ENCODE measurements around the gene RBP2.

The RBP2 gene

DNA sequence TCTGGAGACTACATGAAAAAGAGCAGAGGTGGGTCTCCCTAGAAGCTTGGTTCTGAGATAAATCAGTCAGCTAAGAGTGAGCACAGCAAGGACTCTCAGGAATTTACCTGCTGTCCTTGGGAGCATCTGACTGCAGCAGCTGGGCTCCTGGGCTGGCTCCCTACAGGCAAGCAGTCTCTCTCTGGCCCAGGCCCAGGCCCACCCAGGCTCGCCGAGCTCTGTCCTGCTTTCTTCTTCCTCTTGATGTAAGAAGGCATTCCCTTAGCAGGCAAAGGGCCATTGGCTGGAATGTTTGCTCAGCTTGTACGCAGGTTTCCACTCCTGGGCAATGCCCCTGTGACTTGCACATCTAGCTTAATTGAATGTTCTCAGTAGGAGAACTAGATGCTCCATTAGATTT is 4.3 kb upstream of the RBP2 start:
- no peak for DNase-seq

DNA sequence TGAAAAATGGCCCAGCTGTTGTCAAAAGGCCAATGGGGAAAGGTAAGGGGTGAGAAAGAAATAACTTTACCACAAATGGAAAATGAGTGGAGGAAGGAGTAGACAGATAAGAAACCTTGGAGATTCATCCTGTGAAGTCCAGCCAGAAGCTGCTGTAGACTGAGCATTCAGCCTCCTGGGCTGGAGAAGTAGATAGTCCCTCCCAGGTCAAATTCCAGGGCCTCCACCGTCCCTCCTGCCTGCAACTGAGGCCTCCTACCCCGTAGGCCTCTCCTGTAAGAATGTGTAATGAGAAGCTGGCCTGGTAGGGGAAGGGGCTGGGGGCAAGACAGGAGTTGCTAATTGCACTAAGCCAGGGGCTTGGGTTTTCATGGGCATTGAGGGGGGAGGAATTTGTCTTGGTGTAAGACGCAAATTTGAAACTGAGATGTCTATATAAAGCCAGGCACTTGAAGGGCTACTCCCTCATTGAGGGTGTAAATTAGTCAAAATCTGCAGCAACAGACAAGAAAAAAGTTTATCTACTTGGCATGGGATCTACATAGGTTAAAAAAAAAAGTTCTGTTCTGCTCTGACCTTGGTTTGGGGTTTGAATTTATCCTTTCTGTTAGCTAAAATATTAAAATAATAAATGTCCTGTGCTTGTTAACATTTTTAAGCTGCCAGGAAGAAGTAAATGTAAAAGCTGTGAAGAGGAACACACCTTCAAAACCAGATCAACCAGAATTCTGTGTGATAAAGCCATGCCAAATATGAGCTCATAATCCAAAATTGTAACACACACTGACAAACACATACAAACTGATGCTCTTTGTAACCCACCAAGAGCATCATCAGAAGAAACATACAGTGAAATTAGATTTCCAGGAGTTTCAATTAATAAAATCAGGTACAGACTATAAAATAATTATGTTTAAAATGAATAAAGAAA is 1.7 kb upstream of the RBP2 start:
- no peak for DNase-seq

DNA sequence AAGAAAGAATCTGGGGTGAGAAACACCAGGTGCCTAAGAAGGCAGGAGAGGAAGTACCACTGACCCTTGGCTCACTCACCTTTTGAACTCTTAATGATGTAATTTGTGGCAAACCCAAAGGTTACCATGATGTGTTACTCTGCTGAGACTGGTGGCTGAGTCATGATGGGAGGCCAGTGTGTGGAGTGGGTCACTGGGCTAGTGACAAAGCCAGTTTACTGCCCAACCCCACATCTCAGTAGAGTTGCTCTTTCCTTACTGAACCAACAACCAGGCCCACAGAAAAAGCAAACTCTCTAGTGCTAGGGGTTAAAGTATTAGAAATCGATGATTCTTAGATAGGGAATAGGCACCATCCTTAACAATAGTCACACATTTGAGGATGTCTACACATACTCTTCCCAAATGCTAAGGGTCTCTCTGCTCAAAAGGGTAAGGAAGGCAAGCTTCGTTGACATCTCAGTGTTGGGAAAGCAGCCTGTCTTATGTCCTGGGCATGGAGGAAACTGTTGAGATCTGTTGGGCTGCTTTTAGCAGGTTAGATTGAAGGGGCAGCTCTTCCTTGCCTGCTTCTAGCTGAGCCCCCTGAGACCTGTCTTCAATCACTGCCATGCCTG is 3.1 kb downstream of the RBP2 start:
- DNase-seq = no peak

DNA sequence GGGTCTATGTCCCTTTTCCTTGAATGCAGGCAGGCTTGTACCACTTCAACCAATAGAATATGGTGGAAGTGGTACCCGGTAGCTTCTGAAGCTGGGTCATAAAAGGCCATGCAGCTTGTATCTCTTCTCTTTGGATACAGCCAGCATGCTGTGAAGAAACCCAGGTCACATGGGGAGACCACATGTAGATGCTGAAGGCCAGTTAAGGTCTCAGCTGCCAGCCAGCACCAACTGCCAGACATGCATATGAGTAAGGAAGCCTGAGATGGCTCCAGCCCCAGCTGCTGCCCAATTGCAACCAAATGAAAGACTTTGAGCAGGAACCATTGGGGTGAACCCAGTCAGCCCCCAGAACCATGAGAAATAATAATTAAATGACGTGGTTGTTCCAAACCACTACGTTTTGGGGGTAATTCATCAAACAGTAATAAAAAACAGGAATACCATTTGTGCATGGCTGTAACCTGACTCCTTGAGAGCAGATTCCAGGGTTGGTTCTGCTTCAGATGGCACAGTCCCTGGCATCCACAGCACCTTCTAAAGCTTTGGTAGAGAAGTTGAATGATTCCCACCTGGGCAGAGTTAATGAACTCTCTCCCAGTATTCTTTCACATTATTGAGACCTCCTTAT is 3.8 kb downstream of the RBP2 start:
- no peak for DNase-seq

DNA sequence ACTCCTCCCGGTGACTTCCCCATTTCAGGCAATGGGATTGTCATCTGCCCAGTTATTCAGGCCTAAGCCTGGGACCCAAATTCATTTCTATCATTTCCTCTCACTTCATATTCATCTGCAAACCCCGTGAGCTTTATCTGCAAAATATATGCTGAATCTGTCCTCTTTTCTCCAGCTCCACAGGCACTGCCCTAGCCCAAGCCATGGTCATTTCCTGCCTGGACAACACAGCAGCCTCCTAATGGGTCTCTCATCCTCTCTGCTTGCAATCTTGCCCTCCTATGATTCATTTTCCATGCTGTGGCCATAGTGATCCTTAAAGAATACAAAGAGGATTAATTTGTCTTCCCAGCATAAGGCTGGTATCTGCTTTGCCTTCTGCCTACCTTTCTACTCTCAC is 6.1 kb downstream of the RBP2 start:
- DNase-seq = no peak

DNA sequence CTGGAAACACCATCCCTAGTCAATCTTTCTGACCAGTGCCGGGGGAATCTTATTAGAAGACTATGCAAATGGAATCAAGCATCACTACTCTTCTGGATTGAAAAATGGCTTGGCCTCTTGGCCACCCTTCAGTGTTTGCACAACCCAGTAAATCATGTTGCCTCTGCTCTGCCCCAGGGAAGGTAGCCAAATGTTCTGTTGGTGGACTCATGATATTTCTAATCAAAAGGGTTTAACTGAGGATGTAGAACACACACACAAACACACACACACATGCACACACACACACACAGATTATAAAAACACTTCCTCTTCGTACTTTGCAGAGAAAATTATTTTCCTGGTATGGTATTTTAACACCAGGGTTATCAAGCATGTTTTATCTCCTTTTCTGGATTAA is 7.9 kb downstream of the RBP2 start:
- no peak for DNase-seq

DNA sequence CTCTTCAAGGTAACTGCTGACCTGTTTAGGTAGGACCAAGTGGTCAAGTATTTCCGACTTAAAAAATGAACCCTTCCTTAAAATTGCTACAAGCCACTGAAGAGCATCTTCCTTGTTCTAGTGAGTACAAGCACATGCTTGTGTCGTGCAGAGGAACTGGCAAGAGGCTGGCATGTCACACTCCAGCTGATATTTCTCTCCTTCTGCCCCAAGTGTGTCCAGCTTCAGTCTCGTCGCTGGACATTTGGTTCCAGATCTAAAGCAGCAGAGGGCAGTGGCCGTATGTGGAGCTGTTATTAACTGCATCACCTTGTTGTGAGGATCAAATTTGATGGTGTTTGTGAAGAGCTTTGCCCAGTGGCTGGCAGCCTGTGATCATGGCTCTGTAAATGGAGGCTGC is 10.0 kb downstream of the RBP2 start:
- DNase-seq = no peak

DNA sequence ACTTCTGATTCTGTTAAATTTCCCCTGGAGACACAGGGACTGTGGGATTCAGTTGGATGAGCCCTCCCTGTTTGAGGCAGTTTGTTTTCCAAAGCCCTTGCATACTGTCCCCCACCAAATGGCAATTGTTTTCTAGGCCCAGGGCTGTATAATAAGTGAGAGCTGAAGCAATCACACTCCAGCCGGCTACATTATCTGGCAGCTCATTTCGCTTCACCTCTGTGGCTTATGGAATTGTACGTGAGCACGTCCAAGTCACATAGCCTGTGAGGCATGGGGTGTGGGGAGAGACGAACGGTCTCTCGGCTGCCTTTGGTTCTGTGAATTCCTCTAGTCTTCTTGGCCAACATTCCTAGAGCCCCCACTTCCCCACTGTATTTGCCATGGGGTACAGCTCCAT is 10.7 kb downstream of the RBP2 start:
- no peak for DNase-seq

DNA sequence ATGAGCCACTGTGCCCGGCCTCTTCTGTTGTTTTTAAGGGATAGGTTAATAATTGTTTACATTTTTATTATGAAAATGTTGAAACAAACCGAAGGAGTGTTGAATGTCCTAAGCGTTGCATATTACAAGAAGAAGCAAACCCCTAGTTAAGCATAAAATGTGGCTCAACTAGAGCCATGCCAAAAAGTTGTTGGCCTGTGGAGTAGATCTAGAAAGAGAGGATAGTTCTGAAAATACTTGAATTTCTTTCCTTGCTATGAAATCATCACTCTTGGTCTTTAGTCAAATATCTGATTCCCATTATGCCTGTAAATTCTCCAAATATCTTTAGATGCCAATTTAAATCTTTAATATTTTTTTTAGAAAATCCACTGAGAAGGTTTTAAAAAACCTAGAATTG is 12.8 kb downstream of the RBP2 start:
- no peak for DNase-seq

DNA sequence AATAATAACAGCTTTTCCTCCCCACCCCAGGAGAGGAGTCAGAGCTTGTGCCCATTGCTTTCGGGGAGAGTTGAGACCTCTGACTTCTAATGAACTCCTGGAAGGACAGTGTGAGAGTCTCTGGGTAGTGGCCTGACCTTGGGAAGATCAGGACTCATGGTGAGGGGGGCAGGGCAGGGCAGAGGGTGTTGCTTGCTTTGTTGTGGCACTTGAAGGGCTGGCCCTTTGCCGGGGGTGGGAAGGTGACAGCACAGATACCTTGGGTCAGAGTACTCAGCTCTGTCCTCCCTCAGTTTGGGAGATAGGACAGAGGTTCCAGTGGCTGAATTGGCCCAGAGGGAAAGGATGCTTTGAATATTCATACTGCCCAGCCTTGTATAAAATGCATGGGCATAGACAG is 15.8 kb downstream of the RBP2 start:
- no peak for DNase-seq

DNA sequence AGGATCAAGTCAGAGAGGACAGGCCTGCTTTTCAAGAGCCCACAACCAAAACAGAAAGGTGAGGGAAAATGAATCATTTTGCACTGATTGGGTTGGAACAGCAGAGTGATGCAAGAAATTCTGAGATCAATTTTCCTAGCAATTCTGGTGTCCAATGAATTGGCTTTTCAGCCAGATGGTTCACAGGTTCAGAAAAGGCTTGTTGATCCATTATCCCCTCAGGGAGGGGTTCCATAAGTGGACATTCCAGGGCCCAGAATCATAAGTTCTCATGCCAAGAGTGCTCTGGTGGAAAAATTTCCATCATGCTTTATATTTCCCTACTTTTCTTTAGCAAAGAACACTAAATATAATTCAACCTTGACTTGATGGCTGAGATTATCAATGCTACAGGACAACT is 16.2 kb downstream of the RBP2 start:
- DNase-seq = no peak

DNA sequence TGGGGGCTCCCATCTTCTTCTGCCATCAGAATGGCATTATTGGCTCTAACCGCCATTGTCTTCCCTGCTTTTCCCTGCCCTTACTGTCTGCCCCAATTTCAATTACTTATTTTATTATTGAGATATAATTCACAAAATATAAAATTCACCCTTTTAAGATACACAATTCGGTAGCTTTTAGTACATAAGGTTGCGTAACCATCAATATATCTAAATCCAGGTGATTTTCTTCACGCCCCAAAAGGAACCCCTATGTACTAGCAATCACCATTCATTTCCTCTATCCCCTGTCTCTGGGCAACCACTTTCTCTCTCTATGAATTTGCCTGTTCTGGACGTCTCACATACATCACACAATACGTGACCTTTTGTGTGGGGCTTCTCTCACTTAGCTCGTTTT is 18.0 kb downstream of the RBP2 start:
- DNase-seq = no peak

DNA sequence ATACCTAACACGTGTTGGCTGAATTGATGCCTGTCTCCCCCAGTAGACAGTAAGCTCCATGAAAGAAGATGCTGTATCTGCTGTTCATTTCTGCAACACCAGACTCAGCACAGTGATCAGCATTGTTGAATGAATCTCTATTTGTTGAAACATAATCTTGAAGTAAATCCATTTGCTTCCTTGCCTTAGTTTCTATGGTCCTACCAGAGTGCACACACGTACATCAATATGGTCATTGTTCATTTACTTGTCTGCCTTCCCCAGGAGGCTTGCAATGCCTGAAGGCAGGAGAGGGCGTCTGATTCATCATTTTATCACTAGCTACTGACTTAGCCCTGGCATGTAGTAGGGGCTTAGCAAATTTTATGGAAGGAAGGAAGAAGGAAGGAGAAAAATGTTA is 19.2 kb downstream of the RBP2 start:
- no peak for DNase-seq

DNA sequence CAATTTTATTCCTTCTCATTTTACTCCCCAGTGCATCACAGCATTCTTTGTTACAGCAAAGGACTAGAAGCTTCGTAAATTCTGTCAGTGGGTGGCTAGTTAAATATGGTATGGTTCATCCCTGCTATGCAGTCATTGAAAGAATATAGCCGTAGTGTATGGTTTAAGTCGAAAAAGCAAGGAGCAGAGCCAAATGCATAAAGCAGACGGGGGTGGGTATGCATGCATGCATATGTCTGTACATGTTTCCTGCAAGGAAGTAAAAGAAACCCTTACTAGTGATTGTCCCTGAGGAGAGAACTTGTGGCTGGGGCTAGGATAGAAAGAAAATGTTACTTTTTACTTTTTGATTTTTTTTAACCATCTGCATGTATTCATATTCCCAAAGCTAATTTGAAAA is 19.9 kb downstream of the RBP2 start:
- no peak for DNase-seq

DNA sequence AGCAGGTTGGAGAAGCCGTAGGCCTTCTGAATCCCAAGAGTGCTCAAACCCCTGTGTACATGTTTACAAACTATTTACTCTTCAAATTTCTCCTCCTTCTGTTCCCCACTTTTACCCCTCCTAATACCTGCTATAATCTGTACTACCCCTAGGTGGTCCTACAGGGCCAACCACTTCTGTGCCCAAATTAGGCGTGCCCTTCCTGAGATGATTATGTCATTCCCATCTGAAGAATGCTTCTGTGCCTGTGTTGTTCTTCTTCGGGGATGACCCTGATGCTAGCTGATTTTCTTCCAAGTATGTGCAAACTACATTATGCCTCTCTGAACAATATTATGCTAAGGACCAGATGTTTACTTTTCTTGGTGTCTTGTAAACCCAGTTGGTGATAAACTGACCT is 20.5 kb downstream of the RBP2 start:
- DNase-seq = no peak

DNA sequence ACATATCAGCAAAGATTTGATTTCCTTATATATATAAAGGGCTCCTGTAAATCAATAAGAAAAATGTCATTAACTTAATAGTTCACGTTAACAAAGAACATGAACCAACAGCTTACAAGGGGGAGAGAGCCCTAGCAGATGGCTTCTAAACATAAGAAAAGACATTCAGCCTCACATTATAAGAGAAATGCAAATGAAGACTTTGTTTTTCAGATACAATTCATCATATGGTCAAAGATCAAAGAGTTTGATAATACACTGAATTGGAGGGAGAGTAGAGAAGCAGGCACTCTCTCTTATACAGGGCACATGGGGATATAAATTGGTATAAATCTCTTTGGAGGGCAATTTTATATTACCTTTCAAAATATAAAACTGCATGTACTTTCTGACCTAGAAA is 21.1 kb downstream of the RBP2 start:
- no peak for DNase-seq

DNA sequence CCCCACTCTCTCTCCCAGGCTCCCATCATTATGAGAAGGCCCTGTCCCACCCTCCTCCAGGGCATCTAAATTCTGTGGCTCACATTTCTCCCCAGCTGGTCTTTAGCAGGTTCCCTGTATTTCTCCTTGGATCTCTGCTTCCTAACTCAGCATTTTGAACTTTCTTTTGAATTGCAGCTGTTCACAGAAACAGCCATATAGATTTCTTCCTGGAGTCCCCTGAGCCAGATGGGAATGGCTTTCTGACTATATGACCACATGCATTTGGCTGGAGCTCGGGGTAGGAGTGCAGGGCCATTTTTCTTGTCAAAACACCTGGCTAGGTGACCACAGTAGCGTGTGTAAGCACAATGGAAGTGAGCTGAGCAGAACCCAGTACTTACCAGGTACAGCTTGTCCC is 22.0 kb downstream of the RBP2 start:
- DNase-seq = no peak

DNA sequence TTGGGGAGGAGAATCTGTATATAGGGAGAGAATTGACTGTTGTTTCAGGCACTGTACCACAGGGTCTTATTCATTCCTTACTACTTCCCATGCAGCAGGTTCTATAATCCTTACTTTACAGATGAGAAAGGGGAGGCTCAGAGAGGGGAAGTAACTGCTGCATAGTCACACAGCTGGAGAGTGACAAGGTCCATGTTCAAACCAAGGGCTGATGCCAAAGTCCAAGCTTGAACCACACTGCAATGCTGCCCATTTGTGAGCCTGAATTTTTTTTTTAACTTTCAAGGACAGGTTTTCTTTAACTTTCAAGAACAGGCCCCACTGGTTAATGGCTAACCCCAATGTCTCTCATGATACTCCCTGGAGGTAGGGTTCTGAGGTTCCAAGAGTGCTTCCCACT is 26.2 kb downstream of the RBP2 start:
- DNase-seq = no peak

DNA sequence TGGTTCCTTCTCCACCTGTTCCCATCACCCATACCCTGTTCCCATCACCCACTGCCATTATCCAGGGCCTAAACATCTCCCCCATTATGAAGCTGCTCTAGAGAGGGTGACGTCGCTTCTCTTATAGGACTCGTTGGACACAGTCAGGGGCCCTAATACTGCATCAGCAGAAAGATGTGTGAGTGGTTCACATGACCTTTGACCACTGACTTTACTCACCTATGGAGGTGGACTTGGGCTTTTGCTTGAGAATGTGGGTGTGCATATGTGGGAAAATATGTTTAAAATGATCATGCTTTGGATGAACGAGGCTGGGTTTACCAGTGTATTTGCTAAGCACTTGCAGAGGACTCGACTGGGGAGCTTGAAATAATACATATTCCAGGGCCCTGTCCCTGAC is 26.8 kb downstream of the RBP2 start:
- DNase-seq = no peak

DNA sequence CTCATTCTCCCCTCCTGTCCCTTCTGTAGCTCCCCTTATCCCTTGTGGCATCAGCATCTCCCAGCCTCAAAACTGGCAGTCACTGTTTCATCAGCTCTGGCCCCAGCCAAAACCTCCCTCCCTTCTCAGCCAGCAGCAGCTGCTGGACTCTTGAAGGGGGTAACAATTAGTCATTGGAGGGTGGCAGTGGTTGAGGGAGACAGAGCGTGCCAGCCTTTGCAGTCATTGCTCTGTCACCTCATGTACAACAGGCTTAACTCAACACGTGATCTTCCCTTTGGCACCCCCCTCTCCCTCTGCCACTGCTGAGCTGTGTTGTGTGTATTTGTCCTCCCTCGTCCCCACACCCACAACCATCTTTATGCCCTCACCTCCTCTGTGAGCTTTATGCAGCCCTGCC is 28.2 kb downstream of the RBP2 start:
- DNase-seq = no peak

DNA sequence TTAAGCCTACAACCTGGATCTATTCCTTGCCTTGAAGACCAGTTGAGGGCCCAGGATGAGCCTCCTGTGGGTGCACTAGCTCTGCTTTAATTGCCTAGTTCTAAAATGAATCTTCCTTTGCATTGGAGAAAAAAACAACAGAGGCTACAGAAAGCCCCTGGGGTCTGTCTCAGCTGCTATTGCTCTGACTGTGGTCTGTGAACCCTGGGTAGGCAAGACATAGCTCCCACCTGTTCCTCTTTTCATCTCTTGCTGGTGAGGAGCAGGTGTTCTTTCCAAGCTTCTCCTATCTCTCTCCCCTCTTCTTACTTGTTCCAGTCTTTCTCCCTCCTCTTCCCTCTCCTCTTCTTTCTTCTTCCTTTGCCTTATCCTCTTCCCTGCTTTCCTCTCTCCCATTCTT is 28.8 kb downstream of the RBP2 start:
- no peak for DNase-seq

DNA sequence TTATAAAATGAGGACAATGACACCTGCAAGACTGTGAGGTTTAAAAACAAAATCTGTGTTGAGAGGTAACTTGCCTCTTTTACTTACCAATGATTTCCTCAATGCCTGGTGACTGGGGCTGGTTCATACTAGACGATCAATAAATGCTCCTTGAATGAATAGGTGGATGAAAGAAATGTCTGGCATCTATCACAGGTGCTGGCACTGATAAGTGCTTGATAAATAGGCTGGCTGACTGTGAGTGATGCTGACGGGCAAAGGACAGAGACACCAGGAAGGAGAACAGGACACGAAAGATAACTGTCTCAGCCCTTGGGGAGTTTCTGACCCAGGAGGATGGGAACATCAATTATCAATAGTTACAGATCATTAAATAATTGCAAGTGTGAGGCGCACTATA is 31.9 kb downstream of the RBP2 start:
- DNase-seq = no peak

DNA sequence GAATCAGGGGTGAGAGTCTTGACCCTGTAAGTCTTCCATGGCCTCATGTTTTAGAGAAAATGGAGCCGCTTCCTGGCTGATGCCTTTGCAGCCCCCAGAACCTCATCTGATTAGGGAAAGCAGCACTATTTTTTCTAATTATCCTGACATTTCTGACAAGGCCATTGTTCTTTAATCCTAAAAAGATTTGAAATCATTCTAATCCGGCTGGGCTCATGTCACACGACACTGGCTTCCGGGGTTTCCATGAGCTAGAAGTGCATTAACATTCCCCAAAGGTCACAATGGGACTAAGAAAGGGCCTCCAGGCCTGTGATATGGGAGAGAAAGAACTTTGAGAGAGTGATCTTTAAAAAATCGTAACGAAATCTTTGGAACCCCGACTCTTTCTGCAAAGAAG is 33.1 kb downstream of the RBP2 start:
- no peak for DNase-seq

DNA sequence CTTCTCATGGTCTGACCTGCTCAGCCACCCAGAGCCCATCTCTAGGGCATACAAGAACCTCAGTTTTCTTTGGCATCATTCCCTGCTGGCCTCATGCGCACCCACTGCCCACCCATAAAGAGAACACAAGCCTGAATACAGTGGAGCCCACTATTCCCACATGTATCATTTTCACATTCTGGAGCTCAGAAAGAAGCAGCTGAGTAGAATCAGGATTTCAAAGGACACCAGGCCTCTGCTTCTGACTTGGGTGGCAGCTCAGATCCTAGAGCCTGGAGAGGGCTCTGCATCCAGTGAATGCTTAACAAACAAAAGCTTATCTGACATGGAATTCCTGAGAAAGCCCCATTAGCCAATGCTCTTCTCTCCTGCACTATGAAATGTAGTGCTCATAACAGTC is 34.7 kb downstream of the RBP2 start:
- no peak for DNase-seq

All from T-helper 1 cell (primary cell).